CD4-positive, alpha-beta T cell treated with Interleukin-6 at 100 ng/mL for 8 hours (primary cell): ENCODE data around the gene ZCCHC24.

Experiments used
- DNase-seq: peaks from one replicate; pipeline ENCODE4 v3.0.0-alpha.2; 2020; ENCODE audit warnings: mixed read lengths, low spot score

The ZCCHC24 gene

GRCh38 chr10:79446758-79447084, 1.3 kb upstream of the ZCCHC24 start:
- no peak for DNase-seq

- DNase-seq: no peak
Observed at GRCh38 chr10:79445977-79446757, 743 bp upstream of the ZCCHC24 start.

GRCh38 chr10:79444199-79445119, 965 bp downstream of the ZCCHC24 start:
- peak; percentile 23 for DNase-seq

- DNase-seq: no peak
Observed at GRCh38 chr10:79443338-79444198, 1.9 kb downstream of the ZCCHC24 start.

- DNase-seq: no peak
Observed at GRCh38 chr10:79442171-79443040, 3.0 kb downstream of the ZCCHC24 start.

- no peak for DNase-seq
Observed at GRCh38 chr10:79441433-79441832, 4.0 kb downstream of the ZCCHC24 start.

- DNase-seq: no peak
Observed at GRCh38 chr10:79440281-79440680, 5.1 kb downstream of the ZCCHC24 start.

GRCh38 chr10:79438699-79439085, 6.7 kb downstream of the ZCCHC24 start:
- DNase-seq: no peak

- no peak for DNase-seq
Observed at GRCh38 chr10:79438021-79438698, 7.3 kb downstream of the ZCCHC24 start.

- no peak for DNase-seq
Observed at GRCh38 chr10:79437111-79437814, 8.2 kb downstream of the ZCCHC24 start.

- no peak for DNase-seq
Observed at GRCh38 chr10:79436850-79437103, 8.6 kb downstream of the ZCCHC24 start.

GRCh38 chr10:79436066-79436849, 9.2 kb downstream of the ZCCHC24 start:
- DNase-seq: no peak

GRCh38 chr10:79435271-79436065, 10.0 kb downstream of the ZCCHC24 start:
- no peak for DNase-seq

- no peak for DNase-seq
Observed at GRCh38 chr10:79434821-79435251, 10.6 kb downstream of the ZCCHC24 start.

- DNase-seq: no peak
Observed at GRCh38 chr10:79434223-79434687, 11.2 kb downstream of the ZCCHC24 start.

GRCh38 chr10:79433324-79434222, 11.9 kb downstream of the ZCCHC24 start:
- no peak for DNase-seq
